GM10847 (cell line): ENCODE measurements around the gene NBPF14.
A peak's percentile ranks its signal among the peaks of the same experiment; 100 is the strongest.
"Not testable (repeated sequence)": the region's sequence is repeated elsewhere in the genome, so short reads cannot be mapped to it uniquely, and the experiment has no call there.

Experiments used
- POLR2A ChIP-seq: IDR thresholded peaks from 2 replicates; pipeline ENCODE4 v1.6.1; 2011; ENCODE audit not compliant: insufficient read length; ENCODE audit errors: extremely low read depth

NBPF14 gene, protein sequence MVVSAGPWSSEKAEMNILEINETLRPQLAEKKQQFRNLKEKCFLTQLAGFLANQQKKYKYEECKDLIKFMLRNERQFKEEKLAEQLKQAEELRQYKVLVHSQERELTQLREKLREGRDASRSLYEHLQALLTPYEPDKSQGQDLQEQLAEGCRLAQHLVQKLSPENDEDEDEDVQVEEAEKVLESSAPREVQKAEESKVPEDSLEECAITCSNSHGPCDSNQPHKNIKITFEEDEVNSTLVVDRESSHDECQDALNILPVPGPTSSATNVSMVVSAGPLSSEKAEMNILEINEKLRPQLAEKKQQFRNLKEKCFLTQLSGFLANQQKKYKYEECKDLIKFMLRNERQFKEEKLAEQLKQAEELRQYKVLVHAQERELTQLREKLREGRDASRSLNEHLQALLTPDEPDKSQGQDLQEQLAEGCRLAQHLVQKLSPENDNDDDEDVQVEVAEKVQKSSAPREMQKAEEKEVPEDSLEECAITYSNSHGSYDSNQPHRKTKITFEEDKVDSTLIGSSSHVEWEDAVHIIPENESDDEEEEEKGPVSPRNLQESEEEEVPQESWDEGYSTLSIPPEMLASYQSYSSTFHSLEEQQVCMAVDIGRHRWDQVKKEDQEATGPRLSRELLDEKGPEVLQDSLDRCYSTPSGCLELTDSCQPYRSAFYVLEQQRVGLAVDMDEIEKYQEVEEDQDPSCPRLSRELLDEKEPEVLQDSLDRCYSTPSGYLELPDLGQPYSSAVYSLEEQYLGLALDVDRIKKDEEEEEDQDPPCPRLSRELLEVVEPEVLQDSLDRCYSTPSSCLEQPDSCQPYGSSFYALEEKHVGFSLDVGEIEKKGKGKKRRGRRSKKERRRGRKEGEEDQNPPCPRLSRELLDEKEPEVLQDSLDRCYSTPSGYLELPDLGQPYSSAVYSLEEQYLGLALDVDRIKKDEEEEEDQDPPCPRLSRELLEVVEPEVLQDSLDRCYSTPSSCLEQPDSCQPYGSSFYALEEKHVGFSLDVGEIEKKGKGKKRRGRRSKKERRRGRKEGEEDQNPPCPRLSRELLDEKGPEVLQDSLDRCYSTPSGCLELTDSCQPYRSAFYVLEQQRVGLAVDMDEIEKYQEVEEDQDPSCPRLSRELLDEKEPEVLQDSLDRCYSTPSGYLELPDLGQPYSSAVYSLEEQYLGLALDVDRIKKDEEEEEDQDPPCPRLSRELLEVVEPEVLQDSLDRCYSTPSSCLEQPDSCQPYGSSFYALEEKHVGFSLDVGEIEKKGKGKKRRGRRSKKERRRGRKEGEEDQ (N-terminal part only)

DNA sequence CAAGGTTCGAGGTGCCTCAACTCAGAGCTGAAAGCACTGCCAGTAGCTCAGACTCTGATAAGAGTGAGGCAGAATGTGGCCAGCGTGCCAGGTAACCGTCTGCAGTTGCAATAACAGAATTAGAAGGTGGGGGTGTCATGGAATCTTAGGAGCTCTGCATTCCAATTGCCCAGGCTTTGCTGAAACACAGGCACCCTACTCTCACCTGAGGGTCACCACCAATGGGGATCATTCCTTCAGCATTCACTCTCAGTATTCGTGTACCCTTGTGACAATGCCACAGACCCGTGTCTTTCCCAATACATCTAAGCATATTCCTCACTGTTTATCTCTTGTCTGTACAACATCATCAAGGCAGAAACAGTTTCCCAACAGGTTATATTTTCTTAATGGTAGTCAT, at the start of gene NBPF14:
Gene NBPF14 (minus strand): TSS at position 101 of the 400 bp plus-strand sequence. CDS start 294 bp downstream, outside the sequence.
- not testable (repeated sequence) for TF ChIP-seq POLR2A

- TF ChIP-seq POLR2A: peak; percentile 96
These were observed 73.1 kb downstream of the NBPF14 start for GRCh38 chr1:148522561-148523204.

- TF ChIP-seq POLR2A: not testable (repeated sequence)
These were observed 112.8 kb downstream of the NBPF14 start, which contains the start of gene PPIAL4G for GRCh38 chr1:148483029-148483428. TSS of gene PPIAL4G (minus strand) at chr1:148483302. CDS start at chr1:148483252, 50 bp downstream.
